K562 (cell line): ENCODE results near the gene CEP19.

Experiments used
- CTCF ChIP-seq, 3 experiments: IDR thresholded peaks in 2 of 3; conservative IDR thresholded peaks in 1 of 3; 2 replicates each; pipeline ENCODE4 v1.5.1; 2011 to 2012; ENCODE audit warnings: low read length in 3 of 3, mild to moderate bottlenecking in 3 of 3, control low read depth in 2 of 3, improper control_type of control experiment in 1 of 3, inconsistent platforms in 1 of 3, low read depth in 1 of 3, mixed read lengths in 1 of 3, moderate library complexity in 1 of 3; ENCODE audit not compliant: insufficient read depth in 2 of 3
- EZH2 ChIP-seq: IDR thresholded peaks from 2 replicates; pipeline ENCODE4 v1.6.1; 2012; ENCODE audit warnings: low read depth, mild to moderate bottlenecking, inconsistent platforms, low read length, borderline replicate concordance
- MCM5 ChIP-seq: fragments of 450-650 bp; IDR thresholded peaks from 2 replicates; pipeline ENCODE4 v1.6.1; 2016; ENCODE audit warnings: low read depth
- SETDB1 ChIP-seq: IDR thresholded peaks from one replicate; pipeline ENCODE4 v1.6.1; 2012; ENCODE audit warnings: low read length, control low read depth, inconsistent platforms
- SMAD3 ChIP-seq: fragments of 450-650 bp; formaldehyde crosslinking; conservative IDR thresholded peaks from 2 replicates; pipeline ENCODE4 v1.4.0; 2020; ENCODE audit warnings: mild to moderate bottlenecking
- SMAD4 ChIP-seq: fragments of 250-450 bp; sonication (Bioruptor Pico); conservative IDR thresholded peaks from 2 replicates; pipeline ENCODE4 v1.8.0; 2021; ENCODE audit warnings: inconsistent platforms, mild to moderate bottlenecking, moderate library complexity
- SMC3 ChIP-seq: conservative IDR thresholded peaks from 2 replicates; pipeline ENCODE4 v1.6.1; 2011; ENCODE audit warnings: low read depth, low read length, improper control_type of control experiment; ENCODE audit not compliant: insufficient read depth
- SNRNP70 ChIP-seq: fragments of 200-400 bp; formaldehyde crosslinking; optimal IDR thresholded peaks from 2 replicates; pipeline ENCODE3; 2017; ENCODE audit warnings: low read depth, low read length
- TCF7 ChIP-seq: sonication (generic); IDR thresholded peaks from 2 replicates; pipeline ENCODE4 v1.6.1; 2016; ENCODE audit warnings: antibody characterized with exemption, borderline replicate concordance
- YY1 ChIP-seq, 3 experiments: IDR thresholded peaks; 2 replicates each; pipeline ENCODE4 v1.6.1; 2011; ENCODE audit warnings: low read length in 2 of 3, mild to moderate bottlenecking in 2 of 3, moderate library complexity in 2 of 3, borderline replicate concordance in 1 of 3, control low read depth in 1 of 3, low read depth in 1 of 3; ENCODE audit not compliant: insufficient read depth in 3 of 3, insufficient replicate concordance in 2 of 3, control insufficient read depth in 1 of 3, insufficient read length in 1 of 3; ENCODE audit errors: extremely low read depth in 1 of 3
- ZNF407 ChIP-seq: fragments of 450-650 bp; IDR thresholded peaks from 2 replicates; pipeline ENCODE4 v1.6.1; 2016; ENCODE audit warnings: low read depth
- TF ChIP-seq, protein P1 (sequence below): fragments of 450-650 bp; IDR thresholded peaks from 2 replicates; pipeline ENCODE4 v1.7.0; 2016; ENCODE audit warnings: borderline replicate concordance

DNA sequence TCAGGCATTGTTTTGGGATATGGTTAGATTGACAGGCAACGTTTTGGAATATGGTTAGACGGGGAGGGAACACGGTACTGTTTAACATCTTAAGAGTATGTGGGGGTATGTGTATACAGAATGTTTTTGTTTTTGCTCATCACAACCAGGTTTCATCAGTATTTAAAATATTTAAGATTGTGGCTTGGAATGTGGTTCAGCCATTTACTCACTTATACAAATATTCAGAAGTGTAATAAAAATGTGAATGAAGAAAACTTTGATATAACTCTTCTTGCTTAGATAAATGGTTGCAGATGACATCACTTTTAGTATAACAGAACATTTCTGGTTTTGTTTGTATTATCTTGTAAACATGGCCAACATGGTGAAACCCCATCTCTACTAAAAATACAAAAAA, 23.7 kb upstream of the CEP19 start:
- TF ChIP-seq MCM5 (no peak), SNRNP70 (no peak), YY1 (IDR thresholded peaks at IDR 0.05; ENCODE audit: borderline replicate concordance in 1 of 3, control insufficient read depth in 1 of 3, extremely low read depth in 1 of 3, insufficient read depth in 3 of 3, insufficient read length in 1 of 3, insufficient replicate concordance in 2 of 3, low read depth in 1 of 3, low read length in 2 of 3) (no peak), SMAD3 (CRISPR knock-in tag) (no peak), ZNF407 (no peak), EZH2 (no peak), TCF7 (no peak), SETDB1 (no peak), SMAD4 (CRISPR knock-in tag) (no peak), CTCF (IDR thresholded peaks at IDR 0.05 in 2 of 3, conservative IDR thresholded peaks at IDR 0.05 in 1 of 3; ENCODE audit: insufficient read depth in 2 of 3, low read depth in 1 of 3, low read length in 3 of 3) (no peak), SMC3 (no peak)
- TF ChIP-seq, protein P1, sequence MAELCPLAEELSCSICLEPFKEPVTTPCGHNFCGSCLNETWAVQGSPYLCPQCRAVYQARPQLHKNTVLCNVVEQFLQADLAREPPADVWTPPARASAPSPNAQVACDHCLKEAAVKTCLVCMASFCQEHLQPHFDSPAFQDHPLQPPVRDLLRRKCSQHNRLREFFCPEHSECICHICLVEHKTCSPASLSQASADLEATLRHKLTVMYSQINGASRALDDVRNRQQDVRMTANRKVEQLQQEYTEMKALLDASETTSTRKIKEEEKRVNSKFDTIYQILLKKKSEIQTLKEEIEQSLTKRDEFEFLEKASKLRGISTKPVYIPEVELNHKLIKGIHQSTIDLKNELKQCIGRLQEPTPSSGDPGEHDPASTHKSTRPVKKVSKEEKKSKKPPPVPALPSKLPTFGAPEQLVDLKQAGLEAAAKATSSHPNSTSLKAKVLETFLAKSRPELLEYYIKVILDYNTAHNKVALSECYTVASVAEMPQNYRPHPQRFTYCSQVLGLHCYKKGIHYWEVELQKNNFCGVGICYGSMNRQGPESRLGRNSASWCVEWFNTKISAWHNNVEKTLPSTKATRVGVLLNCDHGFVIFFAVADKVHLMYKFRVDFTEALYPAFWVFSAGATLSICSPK = no peak
